GM12801 (cell line): ENCODE data around the gene FBXW4.

Experiments used
- CTCF ChIP-seq: IDR thresholded peaks from one replicate; pipeline ENCODE4 v1.5.1; 2011; ENCODE audit warnings: control low read depth; ENCODE audit not compliant: insufficient read length; ENCODE audit errors: extremely low read depth

FBXW4 gene

GRCh38 chr10:101710793-101711192 lies 15.8 kb upstream of the FBXW4 start:
- no peak for TF ChIP-seq CTCF

GRCh38 chr10:101710059-101710695 lies 15.2 kb upstream of the FBXW4 start:
- TF ChIP-seq CTCF, result no peak

GRCh38 chr10:101709359-101710058 lies 14.5 kb upstream of the FBXW4 start:
- no peak for TF ChIP-seq CTCF

DNA sequence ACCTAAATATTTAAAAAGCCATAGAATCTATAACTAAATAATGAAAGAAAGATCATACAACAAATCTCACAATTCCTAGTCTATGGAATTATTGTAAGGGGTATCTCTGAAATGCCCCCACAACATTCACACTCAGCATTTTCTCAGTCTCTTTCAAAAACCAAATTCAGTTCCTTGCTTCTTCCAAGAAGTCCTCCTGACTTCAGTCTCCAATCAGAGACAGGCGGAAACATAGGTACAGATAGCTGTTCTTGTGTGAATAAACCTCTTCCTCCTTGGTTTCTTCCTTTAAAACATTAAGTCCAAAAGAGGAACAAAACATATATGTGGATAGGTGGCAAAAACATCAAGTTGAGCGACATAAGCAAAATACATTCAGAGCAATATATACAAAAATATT lies 13.9 kb upstream of the FBXW4 start:
- TF ChIP-seq CTCF, result no peak

DNA sequence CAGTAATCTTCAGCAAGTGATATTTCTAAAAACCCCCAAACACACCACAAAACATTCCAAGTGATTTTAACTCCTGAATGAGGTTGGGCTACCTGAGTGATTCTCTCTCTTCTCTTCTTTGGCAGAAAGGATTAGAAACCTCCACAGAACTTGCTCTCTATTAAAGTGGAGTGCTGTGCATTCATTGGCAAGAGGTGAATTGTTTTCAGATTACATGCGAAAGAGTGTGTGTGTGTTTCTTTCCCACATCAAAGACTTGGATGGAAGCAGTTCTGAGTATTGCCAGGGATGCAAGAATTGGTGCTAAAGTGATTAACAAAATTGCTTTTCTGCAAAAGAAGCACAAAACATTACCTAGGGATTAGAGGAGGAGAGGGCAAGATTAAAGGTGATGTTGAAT lies 13.1 kb upstream of the FBXW4 start:
- TF ChIP-seq CTCF, result no peak

DNA sequence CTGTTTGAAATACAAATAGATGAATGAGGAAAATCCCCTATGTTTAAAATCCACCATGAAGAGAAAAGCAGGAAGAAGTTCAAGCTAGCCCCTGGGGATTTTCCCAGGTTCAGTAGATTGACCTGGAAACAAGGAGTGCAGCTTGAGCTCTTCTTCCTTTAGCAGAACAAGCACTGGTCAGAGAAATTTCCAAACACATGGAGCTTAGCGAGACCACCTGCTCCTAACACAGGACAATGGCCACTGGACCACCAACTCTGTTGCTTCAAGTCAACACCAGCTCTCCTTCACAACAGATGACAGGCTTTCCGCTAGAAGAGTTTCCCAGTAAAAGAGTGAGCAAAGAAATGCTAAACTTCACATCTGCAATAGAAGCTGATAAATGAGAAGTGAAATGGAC lies 9.4 kb upstream of the FBXW4 start:
- no peak for TF ChIP-seq CTCF

- no peak for TF ChIP-seq CTCF
These were observed 1.7 kb upstream of the FBXW4 start for GRCh38 chr10:101696632-101697031.
